CD4-positive, CD25-positive, alpha-beta regulatory T cell (primary cell): ENCODE results near the gene MAP6. TPM values are rescaled to one million over a fixed set of nuclear protein-coding genes. Genes with fewer than 3 reads are reported as not detected.

Source experiments
- ATAC-seq, 2 donors: fragments of 150-1000 bp; cut with Tn5 transposase; one replicate each; pipeline ENCODE4 v1.10.0; 2021; ENCODE audit warnings: low read depth in 2 of 2, moderate number of reproducible peaks in 2 of 2, moderate library complexity in 1 of 2
- DNase-seq, 3 donors: peaks; one replicate each; pipeline versions ENCODE4 v3.0.0 to v3.0.0-alpha.2; 2012 to 2022; ENCODE audit warnings: mixed read lengths in 1 of 3
- H3K27ac ChIP-seq: one replicate; pipeline ENCODE4 v1.7.0; 2013; ENCODE audit warnings: mild to moderate bottlenecking, low read length; ENCODE audit not compliant: insufficient read depth, poor library complexity, severe bottlenecking
- H3K27me3 ChIP-seq: one replicate; pipeline ENCODE4 v1.7.0; 2013; ENCODE audit warnings: low read length; ENCODE audit not compliant: control insufficient read depth, insufficient read depth
- H3K36me3 ChIP-seq: one replicate; pipeline ENCODE4 v1.7.0; 2013; ENCODE audit warnings: mild to moderate bottlenecking, low read length, moderate library complexity; ENCODE audit not compliant: control insufficient read depth, insufficient read depth
- H3K4me1 ChIP-seq: 2 replicates; pipeline ENCODE4 v1.7.0; 2013; ENCODE audit warnings: mild to moderate bottlenecking, low read length; ENCODE audit not compliant: insufficient read depth, control insufficient read depth, poor library complexity, severe bottlenecking
- H3K4me3 ChIP-seq: one replicate; pipeline ENCODE4 v1.7.0; 2013; ENCODE audit warnings: low read depth, mild to moderate bottlenecking, low read length, moderate library complexity
- H3K9me3 ChIP-seq, 2 experiments: 1 replicate in 1 of 2; 2 replicates in 1 of 2; pipeline ENCODE4 v1.7.0; 2013; ENCODE audit warnings: low read length in 2 of 2, mild to moderate bottlenecking in 1 of 2, moderate library complexity in 1 of 2; ENCODE audit not compliant: control insufficient read depth in 2 of 2
- H3K27ac Mint-ChIP-seq, 3 donors: one replicate each; pipeline ENCODE4 v1.8.0; 2020 to 2022; ENCODE audit warnings: mild to moderate bottlenecking in 3 of 3, mixed read lengths in 3 of 3, moderate library complexity in 2 of 3
- H3K27me3 Mint-ChIP-seq: one replicate; pipeline ENCODE4 v1.8.0; 2022; ENCODE audit warnings: mild to moderate bottlenecking, mixed read lengths
- H3K36me3 Mint-ChIP-seq: one replicate; pipeline ENCODE4 v1.8.0; 2020; ENCODE audit warnings: mixed read lengths
- H3K4me1 Mint-ChIP-seq, 4 donors: one replicate each; pipeline ENCODE4 v1.8.0; 2020 to 2022; ENCODE audit warnings: mixed read lengths in 4 of 4, mild to moderate bottlenecking in 1 of 4
- H3K4me3 Mint-ChIP-seq, 4 donors: one replicate each; pipeline ENCODE4 v1.8.0; 2020 to 2022; ENCODE audit warnings: mild to moderate bottlenecking in 4 of 4, mixed read lengths in 4 of 4, moderate library complexity in 3 of 4
- H3K9me3 Mint-ChIP-seq, 7 donors: one replicate each; pipeline ENCODE4 v1.8.0; 2020 to 2022; ENCODE audit warnings: mixed read lengths in 7 of 7, mild to moderate bottlenecking in 3 of 7, moderate library complexity in 2 of 7
- polyA plus RNA-seq, 4 donors: library from polyadenylated mRNA; unstranded; fragments of 300-500 nt; fragmentation: Illumina TruSeq; gene quantifications; one replicate each; pipeline ENCODE4 v1.2.3, GENCODE V29; 2021
- total RNA-seq: library from RNA; stranded (reverse); gene quantifications from one replicate; pipeline ENCODE4 v1.2.3, GENCODE V29; 2022

The MAP6 gene
- total and polyA plus RNA-seq, 5 donors from 2014 or later = 0.44 TPM; not detected in 4

DNA sequence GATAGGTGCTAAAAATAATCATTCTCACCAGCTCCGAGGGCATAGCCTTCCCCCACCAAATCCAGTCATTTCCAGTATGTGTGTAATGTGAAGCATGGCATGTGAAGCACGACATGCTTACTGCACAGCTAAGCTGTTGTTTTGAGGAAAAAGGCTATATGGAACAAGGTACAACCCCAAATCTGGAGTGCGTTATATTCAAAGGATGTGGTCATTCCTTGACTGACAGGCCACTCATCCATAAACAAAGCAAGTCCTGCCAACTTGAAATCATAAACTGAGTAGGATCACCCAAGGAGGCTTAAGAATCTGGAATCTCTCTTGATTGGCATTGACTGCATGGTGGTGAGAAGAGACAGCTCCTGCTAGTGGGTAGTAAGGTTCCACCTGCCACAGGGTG, 3.7 kb downstream of the MAP6 start:
- H3K27me3 ChIP-seq = peaks cover 50% of the 10 kb centered on the region
- Mint-ChIP-seq H3K27me3 (peaks cover 69% of the 10 kb centered on the region), H3K36me3 (no peaks in the 10 kb centered on the region)

DNA sequence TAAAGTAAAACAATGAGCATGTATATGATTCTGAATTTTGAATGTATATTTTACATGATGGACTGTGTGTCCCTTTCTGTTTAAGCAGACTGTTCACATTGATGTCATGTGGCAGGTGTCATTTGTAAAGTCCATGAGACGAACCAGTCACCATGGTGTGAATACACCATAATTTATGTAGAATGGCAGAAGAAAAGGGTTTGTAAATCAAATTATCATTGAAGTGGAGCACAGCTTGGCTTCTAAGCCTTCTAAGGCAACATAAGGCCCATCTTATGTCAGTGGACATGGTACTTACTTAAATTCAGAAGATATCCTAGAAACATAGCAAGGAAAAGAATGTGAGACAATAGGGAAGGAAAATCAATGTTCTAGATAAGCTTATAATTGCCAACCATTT, 4.4 kb downstream of the MAP6 start:
- no peaks in the 10 kb centered on the region for H3K36me3 Mint-ChIP-seq
- no peak for DNase-seq
- no peak overlapping the region for H3K4me3 Mint-ChIP-seq
- peak overlapping the region in 1 of 3 donors; percentile 11 for H3K27ac Mint-ChIP-seq
- no peak overlapping the region for H3K4me3 ChIP-seq
- peaks cover 69% of the 10 kb centered on the region for H3K27me3 Mint-ChIP-seq
- ATAC-seq = no peak
- H3K27ac ChIP-seq = no peak overlapping the region
- H3K4me1 Mint-ChIP-seq = peaks cover 0 to 16% (median 8%) of the 10 kb centered on the region in 4 donors
- peaks cover 49% of the 10 kb centered on the region for H3K27me3 ChIP-seq
- peaks cover 0 to 1% (median 0%) of the 10 kb centered on the region in 7 donors for H3K9me3 Mint-ChIP-seq
- no peaks in the 10 kb centered on the region for H3K36me3 ChIP-seq
- peaks cover 15% of the 10 kb centered on the region for H3K4me1 ChIP-seq
- H3K9me3 ChIP-seq = no peaks in the 10 kb centered on the region

More for the DNA sequence above, 3.7 kb downstream of the MAP6 start:
- Histone ChIP-seq H3K36me3 (no peaks in the 10 kb centered on the region), H3K4me1 (peaks cover 15% of the 10 kb centered on the region), H3K27ac (no peak overlapping the region), H3K4me3 (no peak overlapping the region), H3K9me3 (no peaks in the 10 kb centered on the region)
- ATAC-seq (no peak), DNase-seq (no peak)
- peaks cover 0 to 3% (median 0%) of the 10 kb centered on the region in 7 donors for H3K9me3 Mint-ChIP-seq
- peaks cover 0 to 16% (median 8%) of the 10 kb centered on the region in 4 donors for H3K4me1 Mint-ChIP-seq
- H3K27ac Mint-ChIP-seq = no peak overlapping the region
- H3K4me3 Mint-ChIP-seq = peak overlapping the region in 1 of 4 donors; percentile 27

DNA sequence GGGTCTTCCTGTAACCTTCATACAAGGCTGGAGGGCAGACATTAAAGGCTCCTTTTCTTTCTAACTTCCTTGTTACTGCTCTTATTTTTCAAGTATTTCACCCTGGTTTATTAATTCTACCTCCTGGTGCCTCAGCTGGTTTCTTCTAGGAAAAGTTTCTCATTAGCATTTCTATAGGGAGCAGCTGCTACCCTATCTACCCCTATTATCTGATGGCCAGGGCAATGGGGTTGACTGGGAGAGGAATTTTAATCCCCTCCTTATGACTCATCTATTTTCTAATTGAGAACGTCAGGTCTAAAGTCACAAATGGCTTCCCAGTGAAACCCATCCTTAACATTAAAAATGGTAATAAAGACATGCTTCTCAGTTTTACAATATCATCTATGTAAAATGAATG, 5.0 kb downstream of the MAP6 start:
- H3K4me1 ChIP-seq = peaks cover 13% of the 10 kb centered on the region
- DNase-seq = no peak
- H3K4me1 Mint-ChIP-seq = peaks cover 0 to 10% (median 8%) of the 10 kb centered on the region in 4 donors
- H3K27ac Mint-ChIP-seq = no peak overlapping the region
- H3K27me3 Mint-ChIP-seq = peaks cover 63% of the 10 kb centered on the region
- no peak overlapping the region for H3K4me3 ChIP-seq
- no peaks in the 10 kb centered on the region for H3K36me3 Mint-ChIP-seq
- H3K9me3 ChIP-seq = no peaks in the 10 kb centered on the region
- H3K27me3 ChIP-seq = peaks cover 48% of the 10 kb centered on the region
- no peak overlapping the region for H3K27ac ChIP-seq
- no peak overlapping the region for H3K4me3 Mint-ChIP-seq
- no peak for ATAC-seq
- H3K9me3 Mint-ChIP-seq = peaks cover 0 to 1% (median 0%) of the 10 kb centered on the region in 7 donors
- H3K36me3 ChIP-seq = no peaks in the 10 kb centered on the region

DNA sequence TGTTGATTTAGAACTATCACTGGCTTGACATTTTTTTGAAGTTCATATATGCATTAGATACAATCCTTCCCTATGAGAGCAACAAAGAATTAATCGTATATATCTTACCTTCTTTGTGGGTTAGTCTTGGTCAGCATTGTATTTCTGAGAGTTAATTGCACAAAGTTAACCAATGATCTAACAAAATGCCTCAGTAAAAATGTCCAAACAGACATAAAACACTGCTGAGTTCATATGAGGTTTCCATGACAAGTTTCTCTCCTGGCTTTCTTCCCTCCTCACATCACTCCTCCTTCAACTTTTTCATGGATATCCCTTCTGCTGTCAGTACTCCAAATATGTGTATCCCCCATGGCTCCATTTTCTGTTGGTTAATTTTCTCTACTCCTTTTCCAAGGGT, 9.0 kb downstream of the MAP6 start:
- no peak for DNase-seq
- Histone ChIP-seq H3K4me3 (no peak overlapping the region), H3K27ac (no peak overlapping the region), H3K4me1 (no peaks in the 10 kb centered on the region), H3K36me3 (no peaks in the 10 kb centered on the region), H3K27me3 (peaks cover 27% of the 10 kb centered on the region), H3K9me3 (no peaks in the 10 kb centered on the region)
- Mint-ChIP-seq H3K27ac (no peak overlapping the region), H3K4me1 (no peaks in the 10 kb centered on the region), H3K27me3 (peaks cover 39% of the 10 kb centered on the region), H3K36me3 (no peaks in the 10 kb centered on the region), H3K9me3 (peaks cover 0 to 3% (median 1%) of the 10 kb centered on the region in 7 donors), H3K4me3 (no peak overlapping the region)
- ATAC-seq = no peak

DNA sequence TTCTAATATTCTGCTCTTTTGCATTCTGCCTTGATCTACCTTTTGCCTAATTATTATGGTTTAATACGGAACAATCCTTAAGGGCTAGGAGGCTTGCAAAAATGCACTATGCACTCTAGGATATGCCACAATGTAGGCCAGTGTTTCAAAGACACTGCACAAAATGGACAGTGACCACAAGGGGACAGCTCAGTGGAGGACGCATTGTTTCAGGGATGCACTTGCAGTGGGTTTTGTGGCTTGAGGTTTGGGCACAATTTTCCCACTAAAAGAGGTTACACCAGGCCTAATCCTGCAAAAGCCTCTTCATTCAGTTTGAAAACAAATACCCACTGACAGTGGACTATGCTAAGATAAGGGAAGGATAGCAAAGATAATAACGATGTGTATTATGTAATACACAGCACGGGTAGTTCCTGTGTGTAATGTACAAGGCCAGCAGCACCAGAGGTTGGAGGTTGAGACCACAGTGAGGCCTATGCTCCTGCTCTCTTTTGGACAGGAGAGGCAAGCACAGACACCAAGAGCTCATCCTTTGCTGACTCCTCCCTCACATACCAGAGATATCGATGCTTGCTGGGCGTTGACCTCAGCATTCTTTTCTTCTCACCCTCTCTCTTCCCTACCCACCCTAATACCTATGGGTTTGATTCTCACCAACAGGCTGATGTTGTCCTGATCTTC, 12.7 kb downstream of the MAP6 start:
- DNase-seq = no peak
- no peak for ATAC-seq
- H3K9me3 Mint-ChIP-seq = peaks cover 0 to 3% (median 1%) of the 10 kb centered on the region in 7 donors
- H3K4me3 Mint-ChIP-seq = no peak overlapping the region
- no peaks in the 10 kb centered on the region for H3K4me1 ChIP-seq
- no peak overlapping the region for H3K27ac ChIP-seq
- H3K9me3 ChIP-seq = no peaks in the 10 kb centered on the region
- H3K4me1 Mint-ChIP-seq = no peaks in the 10 kb centered on the region
- peaks cover 9% of the 10 kb centered on the region for H3K27me3 ChIP-seq
- H3K27ac Mint-ChIP-seq = no peak overlapping the region
- H3K4me3 ChIP-seq = no peak overlapping the region
- H3K36me3 Mint-ChIP-seq = no peaks in the 10 kb centered on the region
- H3K27me3 Mint-ChIP-seq = peaks cover 22% of the 10 kb centered on the region
- H3K36me3 ChIP-seq = no peaks in the 10 kb centered on the region

DNA sequence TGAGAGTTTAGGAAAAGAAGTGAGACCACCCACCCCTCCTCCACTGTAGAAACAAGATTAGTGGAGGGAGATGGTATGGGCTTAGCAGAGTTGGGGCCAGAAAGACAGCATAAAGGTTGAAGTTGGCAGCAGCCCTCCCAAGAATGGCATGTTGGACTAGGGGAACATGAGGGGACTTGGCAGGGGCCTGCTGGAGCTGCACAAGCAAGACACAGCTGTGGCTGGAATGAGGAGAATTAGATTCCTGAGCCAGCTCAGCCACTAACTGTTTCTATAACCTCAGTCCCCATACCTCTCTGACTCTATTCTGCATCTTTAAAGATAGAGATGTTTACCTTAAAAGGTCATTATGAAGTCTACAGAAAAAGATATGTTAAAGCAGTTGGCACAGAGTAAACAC, 13.2 kb downstream of the MAP6 start:
- H3K27ac Mint-ChIP-seq = no peak overlapping the region
- Histone ChIP-seq H3K9me3 (no peaks in the 10 kb centered on the region), H3K27ac (no peak overlapping the region), H3K36me3 (no peaks in the 10 kb centered on the region), H3K4me3 (no peak overlapping the region), H3K4me1 (no peaks in the 10 kb centered on the region), H3K27me3 (peaks cover 9% of the 10 kb centered on the region)
- peaks cover 20% of the 10 kb centered on the region for H3K27me3 Mint-ChIP-seq
- no peak overlapping the region for H3K4me3 Mint-ChIP-seq
- ATAC-seq = no peak
- peaks cover 0 to 5% (median 1%) of the 10 kb centered on the region in 7 donors for H3K9me3 Mint-ChIP-seq
- no peaks in the 10 kb centered on the region for H3K4me1 Mint-ChIP-seq
- no peak for DNase-seq
- no peaks in the 10 kb centered on the region for H3K36me3 Mint-ChIP-seq

DNA sequence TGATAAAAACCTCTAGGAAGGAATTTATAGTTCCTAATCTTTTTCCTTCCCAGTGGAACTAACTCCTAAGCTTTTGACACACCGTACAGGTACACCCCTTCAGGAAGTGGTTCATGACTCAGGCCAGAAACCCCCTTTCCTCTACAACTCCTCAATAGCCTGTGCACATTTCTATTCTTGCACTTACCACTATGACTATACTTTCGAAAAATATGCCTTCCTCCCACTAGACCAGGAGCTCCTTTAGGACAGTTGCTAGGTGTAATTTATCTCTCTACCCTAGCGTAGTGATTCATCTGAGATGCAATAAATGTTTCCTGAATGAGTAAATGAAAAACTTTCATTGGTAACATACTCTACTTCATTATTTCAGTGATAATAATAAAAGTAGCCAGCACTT, 14.5 kb downstream of the MAP6 start:
- H3K36me3 ChIP-seq = no peaks in the 10 kb centered on the region
- Mint-ChIP-seq H3K9me3 (peaks cover 0 to 5% (median 0%) of the 10 kb centered on the region in 7 donors), H3K4me1 (no peaks in the 10 kb centered on the region), H3K36me3 (no peaks in the 10 kb centered on the region), H3K27me3 (peaks cover 9% of the 10 kb centered on the region), H3K4me3 (no peak overlapping the region), H3K27ac (no peak overlapping the region)
- no peaks in the 10 kb centered on the region for H3K4me1 ChIP-seq
- no peaks in the 10 kb centered on the region for H3K9me3 ChIP-seq
- ATAC-seq (no peak), DNase-seq (peak in 1 of 3 donors; percentile 13)
- H3K27ac ChIP-seq = no peak overlapping the region
- H3K4me3 ChIP-seq = no peak overlapping the region
- H3K27me3 ChIP-seq = peaks cover 2% of the 10 kb centered on the region

DNA sequence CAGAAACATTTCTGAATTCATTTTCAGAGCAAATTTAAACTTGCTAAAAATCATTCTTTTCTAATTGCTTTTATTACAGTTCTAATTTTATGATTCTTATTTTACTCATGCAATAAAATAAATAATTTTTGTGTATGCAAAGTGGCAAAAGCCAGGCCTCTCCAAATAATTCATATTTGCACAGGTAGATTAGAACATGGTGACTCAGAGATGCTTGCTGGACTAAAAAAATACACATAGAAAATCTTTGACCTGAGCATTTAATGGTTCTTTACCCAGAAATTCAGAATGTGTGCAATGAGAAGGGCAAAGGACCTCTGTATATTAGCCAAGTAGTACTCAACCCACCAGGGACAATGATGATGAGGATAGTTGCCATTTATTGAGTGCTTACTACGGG, 15.3 kb downstream of the MAP6 start:
- no peaks in the 10 kb centered on the region for H3K4me1 Mint-ChIP-seq
- Histone ChIP-seq H3K27ac (no peak overlapping the region), H3K27me3 (peaks cover 2% of the 10 kb centered on the region), H3K36me3 (no peaks in the 10 kb centered on the region), H3K4me1 (no peaks in the 10 kb centered on the region), H3K4me3 (no peak overlapping the region), H3K9me3 (no peaks in the 10 kb centered on the region)
- DNase-seq = no peak
- no peak overlapping the region for H3K4me3 Mint-ChIP-seq
- H3K27ac Mint-ChIP-seq = no peak overlapping the region
- ATAC-seq = no peak
- H3K9me3 Mint-ChIP-seq = peaks cover 0 to 5% (median 0%) of the 10 kb centered on the region in 7 donors
- H3K27me3 Mint-ChIP-seq = peaks cover 9% of the 10 kb centered on the region
- H3K36me3 Mint-ChIP-seq = no peaks in the 10 kb centered on the region
